Measurements from ENCODE around the gene NANP.

DNA sequence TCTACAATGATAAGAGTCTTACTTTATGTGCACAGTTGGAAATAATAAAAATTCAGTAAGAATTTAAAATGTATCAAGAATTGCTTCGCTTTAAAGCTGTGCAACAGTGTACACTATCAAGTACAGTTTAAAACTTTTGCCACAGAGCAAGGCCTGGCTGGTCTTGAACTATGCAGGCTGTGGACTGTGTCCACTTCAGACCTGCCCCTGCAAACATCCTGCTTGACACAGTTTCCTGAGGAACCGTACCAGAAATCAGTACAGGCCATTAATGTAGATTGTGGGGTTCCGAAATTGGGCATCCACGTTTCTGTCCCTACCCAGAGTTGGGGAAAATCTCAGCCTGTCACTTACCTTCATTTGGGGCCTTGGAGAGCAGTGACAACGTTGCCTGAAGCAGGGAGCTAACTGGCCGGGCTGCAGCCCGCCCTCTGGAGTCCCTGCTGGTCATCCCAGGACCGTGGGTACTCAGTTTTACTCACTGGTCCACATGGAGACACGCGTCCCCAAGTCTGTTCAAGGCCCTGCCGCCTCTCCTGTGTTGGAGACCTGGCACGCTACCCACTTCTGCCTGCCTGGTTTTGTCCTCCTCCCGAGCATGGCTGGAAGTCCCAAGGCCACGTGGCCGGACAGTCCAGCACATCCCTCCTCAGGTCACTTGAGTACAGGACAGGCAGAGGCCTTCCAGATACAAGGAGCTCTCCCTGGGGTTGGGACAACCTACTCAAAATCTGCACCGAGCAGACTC lies 46.9 kb downstream of the NANP start:
- TF ChIP-seq, protein P1, sequence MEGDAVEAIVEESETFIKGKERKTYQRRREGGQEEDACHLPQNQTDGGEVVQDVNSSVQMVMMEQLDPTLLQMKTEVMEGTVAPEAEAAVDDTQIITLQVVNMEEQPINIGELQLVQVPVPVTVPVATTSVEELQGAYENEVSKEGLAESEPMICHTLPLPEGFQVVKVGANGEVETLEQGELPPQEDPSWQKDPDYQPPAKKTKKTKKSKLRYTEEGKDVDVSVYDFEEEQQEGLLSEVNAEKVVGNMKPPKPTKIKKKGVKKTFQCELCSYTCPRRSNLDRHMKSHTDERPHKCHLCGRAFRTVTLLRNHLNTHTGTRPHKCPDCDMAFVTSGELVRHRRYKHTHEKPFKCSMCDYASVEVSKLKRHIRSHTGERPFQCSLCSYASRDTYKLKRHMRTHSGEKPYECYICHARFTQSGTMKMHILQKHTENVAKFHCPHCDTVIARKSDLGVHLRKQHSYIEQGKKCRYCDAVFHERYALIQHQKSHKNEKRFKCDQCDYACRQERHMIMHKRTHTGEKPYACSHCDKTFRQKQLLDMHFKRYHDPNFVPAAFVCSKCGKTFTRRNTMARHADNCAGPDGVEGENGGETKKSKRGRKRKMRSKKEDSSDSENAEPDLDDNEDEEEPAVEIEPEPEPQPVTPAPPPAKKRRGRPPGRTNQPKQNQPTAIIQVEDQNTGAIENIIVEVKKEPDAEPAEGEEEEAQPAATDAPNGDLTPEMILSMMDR (IDR thresholded peaks at IDR 0.05), result no peak
- TF ChIP-seq, protein P2, sequence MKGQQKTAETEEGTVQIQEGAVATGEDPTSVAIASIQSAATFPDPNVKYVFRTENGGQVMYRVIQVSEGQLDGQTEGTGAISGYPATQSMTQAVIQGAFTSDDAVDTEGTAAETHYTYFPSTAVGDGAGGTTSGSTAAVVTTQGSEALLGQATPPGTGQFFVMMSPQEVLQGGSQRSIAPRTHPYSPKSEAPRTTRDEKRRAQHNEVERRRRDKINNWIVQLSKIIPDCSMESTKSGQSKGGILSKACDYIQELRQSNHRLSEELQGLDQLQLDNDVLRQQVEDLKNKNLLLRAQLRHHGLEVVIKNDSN (IDR thresholded peaks at IDR 0.05; ENCODE audit: borderline replicate concordance, low read depth), result no peak
- TF ChIP-seq GABPA (IDR thresholded peaks at IDR 0.05; ENCODE audit: low read depth) (no peak), EP300 (IDR thresholded peaks at IDR 0.05; ENCODE audit: borderline replicate concordance in 1 of 2, low read depth in 1 of 2, low read length in 1 of 2) (no peak), YY1 (IDR thresholded peaks at IDR 0.05; ENCODE audit: low read depth) (no peak), FOXM1 (IDR thresholded peaks at IDR 0.05; ENCODE audit: low read depth) (no peak), RAD21 (IDR thresholded peaks at IDR 0.05; ENCODE audit: low read length) (no peak), JUND (IDR thresholded peaks at IDR 0.05) (no peak)
- TF ChIP-seq, protein P3, sequence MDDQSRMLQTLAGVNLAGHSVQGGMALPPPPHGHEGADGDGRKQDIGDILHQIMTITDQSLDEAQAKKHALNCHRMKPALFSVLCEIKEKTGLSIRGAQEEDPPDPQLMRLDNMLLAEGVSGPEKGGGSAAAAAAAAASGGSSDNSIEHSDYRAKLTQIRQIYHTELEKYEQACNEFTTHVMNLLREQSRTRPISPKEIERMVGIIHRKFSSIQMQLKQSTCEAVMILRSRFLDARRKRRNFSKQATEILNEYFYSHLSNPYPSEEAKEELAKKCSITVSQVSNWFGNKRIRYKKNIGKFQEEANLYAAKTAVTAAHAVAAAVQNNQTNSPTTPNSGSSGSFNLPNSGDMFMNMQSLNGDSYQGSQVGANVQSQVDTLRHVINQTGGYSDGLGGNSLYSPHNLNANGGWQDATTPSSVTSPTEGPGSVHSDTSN (IDR thresholded peaks at IDR 0.05), result no peak
- TF ChIP-seq, protein P4, sequence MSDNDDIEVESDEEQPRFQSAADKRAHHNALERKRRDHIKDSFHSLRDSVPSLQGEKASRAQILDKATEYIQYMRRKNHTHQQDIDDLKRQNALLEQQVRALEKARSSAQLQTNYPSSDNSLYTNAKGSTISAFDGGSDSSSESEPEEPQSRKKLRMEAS (IDR thresholded peaks at IDR 0.05; ENCODE audit: low read depth), result no peak
- TF ChIP-seq, protein P5, sequence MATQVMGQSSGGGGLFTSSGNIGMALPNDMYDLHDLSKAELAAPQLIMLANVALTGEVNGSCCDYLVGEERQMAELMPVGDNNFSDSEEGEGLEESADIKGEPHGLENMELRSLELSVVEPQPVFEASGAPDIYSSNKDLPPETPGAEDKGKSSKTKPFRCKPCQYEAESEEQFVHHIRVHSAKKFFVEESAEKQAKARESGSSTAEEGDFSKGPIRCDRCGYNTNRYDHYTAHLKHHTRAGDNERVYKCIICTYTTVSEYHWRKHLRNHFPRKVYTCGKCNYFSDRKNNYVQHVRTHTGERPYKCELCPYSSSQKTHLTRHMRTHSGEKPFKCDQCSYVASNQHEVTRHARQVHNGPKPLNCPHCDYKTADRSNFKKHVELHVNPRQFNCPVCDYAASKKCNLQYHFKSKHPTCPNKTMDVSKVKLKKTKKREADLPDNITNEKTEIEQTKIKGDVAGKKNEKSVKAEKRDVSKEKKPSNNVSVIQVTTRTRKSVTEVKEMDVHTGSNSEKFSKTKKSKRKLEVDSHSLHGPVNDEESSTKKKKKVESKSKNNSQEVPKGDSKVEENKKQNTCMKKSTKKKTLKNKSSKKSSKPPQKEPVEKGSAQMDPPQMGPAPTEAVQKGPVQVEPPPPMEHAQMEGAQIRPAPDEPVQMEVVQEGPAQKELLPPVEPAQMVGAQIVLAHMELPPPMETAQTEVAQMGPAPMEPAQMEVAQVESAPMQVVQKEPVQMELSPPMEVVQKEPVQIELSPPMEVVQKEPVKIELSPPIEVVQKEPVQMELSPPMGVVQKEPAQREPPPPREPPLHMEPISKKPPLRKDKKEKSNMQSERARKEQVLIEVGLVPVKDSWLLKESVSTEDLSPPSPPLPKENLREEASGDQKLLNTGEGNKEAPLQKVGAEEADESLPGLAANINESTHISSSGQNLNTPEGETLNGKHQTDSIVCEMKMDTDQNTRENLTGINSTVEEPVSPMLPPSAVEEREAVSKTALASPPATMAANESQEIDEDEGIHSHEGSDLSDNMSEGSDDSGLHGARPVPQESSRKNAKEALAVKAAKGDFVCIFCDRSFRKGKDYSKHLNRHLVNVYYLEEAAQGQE (IDR thresholded peaks at IDR 0.05; ENCODE audit: low read depth, low read length), result no peak

All from SK-N-SH (cell line).